Mesenteric fat pad (tissue), 1 donor: ENCODE measurements around the gene LRRC56. TPM values are rescaled to one million over a fixed set of nuclear protein-coding genes. Genes with fewer than 3 reads are reported as not detected.

Experiments used
- DNase-seq: peaks from one replicate; pipeline ENCODE4 v3.0.0-alpha.2; 2020; ENCODE audit warnings: low spot score
- total RNA-seq: library from RNA; stranded (reverse); fragmentation: NEBNext Ultra II Directional; extraction: Animal tissue kit (Norgen Biotek cat#: 25700); gene quantifications from one replicate; pipeline ENCODE4 v1.2.1, GENCODE V29; 2021
- donor health status: DM: yes; HTN: yes; CAD: no.

The LRRC56 gene
- total RNA-seq, 1 donor from 2014 or later = 0.71 TPM

DNA sequence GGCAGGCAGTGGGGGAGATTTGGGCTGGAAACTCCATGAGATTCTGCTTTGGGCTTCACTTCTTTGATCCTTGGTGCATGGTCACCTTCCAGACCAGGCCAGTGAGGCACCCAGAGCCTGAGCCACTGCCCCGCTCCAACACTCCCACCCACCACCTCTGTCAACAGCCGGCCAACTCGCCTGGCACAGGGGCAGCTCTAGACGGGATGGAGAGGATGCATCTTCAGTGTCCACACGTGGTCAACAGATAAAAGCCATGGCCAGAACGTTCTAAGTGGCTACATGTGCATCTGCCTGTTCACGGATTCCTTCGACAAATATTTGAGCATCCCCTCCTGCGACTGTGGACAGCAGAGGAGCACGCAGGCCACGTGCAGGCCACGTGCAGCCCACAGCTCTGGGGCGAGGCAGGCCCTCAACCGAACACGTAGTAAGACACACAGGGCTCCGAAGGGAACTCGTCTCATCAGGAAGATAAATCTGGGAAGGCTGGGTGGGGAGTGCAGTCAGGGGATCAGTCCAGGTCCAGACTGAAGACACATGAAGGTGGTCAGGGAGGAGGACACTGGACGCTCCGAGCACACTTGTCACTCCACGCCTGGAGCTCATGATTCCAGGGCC lies 1.2 kb downstream of the LRRC56 start:
- DNase-seq = no peak

DNA sequence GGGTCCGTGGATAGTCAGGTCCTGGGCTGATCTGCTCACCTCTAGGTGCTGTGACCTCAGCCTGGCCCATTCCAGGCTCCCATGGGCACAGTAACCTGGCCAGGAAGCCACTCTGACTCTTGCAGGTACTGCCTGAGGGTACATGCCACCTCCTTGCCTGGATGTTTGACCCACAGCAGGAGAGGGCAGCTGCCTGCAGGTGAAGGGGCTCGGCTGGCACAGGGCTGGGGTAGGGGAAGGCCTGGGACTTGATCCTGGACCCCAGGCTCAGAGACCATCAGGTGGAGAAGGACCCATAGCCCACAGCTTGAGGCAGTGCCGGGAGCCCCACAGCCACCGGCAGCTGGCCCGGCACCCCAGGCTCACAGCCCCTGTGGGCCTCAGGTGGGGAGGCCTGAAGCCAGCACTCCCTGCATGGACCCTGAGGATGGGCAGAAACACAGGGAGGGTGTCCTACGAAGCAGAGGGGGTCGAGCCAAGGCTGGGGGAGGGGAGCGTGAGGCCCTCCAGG lies 2.7 kb downstream of the LRRC56 start:
- no peak for DNase-seq

DNA sequence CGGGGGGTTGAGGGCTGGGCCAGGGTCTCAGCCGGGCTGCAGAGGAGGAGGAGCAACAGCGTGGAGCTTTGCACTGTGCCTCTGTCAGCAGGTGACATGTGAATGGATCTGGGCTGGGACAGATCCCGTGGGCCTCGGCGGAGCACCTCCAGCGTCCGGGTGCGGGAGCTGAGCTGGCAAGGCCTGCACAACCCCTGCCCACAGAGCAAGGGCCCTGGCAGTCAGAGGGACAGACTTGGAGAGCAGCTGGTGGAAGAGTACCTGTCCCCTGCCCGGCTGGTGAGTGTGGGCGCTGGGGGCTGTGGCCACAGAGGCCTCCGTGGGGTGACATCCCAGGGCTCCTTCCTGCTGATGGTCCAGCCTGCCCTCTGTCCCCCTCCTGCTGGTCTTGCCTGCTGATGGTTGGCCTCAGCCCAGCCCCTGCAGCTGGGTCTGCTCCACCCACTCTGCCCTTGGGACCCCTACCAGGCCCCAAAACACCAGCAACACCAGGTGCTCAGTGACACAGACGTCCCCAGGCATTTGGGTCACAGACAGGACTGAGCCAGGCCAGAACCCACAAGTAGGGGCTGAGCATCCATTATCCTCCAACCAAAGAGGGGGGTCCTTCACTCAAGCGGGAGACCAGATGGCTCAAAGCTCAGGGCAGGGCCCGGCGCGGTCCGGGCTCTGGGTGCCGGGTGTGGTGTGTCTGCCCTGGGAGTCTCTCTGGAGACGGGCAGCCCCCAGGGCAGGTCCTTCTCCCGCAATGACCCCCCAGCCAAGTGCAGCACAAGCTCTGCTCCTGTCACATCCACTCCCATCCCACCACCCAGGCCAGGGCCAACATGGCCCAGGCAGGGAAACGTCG lies 3.5 kb downstream of the LRRC56 start:
- no peak for DNase-seq

DNA sequence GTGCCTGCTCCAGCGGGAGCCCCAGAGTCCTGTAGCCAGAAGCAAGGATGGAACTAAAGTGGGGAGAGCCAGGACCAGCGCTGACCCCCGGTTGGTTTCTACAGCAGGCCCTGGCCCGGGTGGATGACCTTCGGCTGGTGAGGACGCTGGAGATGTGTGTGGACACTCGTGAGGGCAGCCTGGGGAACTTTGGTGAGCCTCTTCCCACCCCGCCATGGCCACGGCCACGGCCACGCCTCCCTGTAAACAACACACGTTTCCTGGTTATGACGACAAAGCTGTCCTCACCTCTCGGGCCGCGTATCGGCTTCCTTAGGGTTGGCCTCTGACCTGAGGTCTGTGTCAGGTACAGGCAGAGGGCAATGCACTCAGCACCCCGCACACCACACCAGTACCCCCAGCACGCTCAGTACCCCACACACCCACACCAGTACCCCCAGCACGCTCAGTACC lies 4.1 kb downstream of the LRRC56 start:
- DNase-seq = no peak

DNA sequence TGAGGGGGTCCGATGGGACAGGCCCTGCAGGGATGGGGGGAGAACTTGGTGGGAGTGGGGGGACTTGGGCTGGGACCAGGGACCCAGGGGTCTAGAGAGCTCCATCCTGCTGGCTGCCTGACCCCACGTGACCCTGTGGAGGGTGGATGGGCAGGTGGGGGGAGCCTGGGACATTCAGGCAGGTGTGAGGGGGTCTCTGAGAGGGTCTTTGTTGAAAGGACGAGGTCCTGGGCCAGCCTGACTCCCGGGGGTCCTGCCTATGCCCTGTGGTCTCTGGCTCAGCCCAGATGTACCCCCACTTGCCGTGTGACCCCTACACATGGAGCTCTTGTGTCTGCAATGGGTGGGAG lies 7.5 kb downstream of the LRRC56 start:
- no peak for DNase-seq

DNA sequence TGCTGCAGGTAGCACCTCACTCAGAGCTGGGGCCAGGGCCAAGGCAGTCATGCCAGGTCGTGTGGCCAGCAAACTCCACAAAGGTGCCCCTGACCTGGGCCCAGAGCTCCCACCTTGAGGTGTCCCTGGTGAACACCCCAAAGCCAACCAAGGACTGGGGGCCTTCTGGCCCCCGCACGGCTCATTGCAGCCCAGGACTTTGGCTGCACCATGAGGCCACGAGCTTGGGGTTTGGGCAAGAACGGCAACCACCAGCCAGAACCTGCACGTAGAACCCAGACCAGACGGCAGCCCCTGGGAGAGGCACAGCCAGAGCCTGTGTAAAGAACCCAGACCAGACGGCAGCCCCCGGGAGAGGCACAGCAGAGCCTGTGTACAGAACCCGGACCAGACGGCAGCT lies 7.8 kb downstream of the LRRC56 start:
- no peak for DNase-seq

DNA sequence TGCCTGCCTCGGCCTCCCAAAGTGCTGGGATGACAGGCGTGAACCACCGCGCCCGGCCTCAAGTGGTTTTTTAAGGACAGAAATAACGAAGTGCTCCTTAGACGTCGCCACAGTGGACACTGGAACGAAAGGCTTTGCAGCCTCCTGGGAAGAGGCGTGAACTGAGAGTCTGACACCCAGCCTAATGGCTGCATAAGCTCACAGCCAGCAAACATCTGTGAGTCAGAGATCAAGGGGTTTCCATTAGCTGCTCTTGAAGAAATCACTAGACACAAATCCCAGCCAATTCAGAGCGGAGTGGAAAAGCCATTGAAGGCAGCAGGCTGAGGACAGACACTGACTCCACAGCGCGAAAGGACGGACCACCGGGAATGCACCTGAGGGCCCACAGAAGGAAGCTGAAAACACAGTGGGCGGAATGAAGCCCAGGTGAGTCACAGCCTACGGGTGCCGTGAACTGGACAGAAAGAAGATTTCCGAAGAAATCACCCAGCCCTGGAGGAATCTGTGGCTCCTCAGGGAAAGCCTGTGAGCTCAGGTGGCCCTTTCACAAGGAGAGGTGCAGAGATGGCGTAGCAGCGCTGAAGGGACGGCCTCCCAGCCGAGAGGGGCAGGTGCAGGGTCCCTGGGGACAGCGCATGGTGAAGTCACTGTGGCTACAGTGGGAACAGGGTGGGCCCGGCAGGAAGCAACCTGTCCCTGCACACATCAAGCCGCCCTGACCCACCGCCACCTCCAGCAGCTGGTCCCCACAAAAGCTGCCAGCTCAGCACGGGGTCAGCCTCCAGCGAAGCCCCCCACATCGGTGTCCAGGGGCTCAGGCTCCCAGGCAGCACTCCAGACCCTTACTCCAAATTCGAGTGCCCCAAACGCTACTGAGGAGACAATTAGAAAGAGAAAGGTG lies 11.6 kb downstream of the LRRC56 start:
- no peak for DNase-seq

DNA sequence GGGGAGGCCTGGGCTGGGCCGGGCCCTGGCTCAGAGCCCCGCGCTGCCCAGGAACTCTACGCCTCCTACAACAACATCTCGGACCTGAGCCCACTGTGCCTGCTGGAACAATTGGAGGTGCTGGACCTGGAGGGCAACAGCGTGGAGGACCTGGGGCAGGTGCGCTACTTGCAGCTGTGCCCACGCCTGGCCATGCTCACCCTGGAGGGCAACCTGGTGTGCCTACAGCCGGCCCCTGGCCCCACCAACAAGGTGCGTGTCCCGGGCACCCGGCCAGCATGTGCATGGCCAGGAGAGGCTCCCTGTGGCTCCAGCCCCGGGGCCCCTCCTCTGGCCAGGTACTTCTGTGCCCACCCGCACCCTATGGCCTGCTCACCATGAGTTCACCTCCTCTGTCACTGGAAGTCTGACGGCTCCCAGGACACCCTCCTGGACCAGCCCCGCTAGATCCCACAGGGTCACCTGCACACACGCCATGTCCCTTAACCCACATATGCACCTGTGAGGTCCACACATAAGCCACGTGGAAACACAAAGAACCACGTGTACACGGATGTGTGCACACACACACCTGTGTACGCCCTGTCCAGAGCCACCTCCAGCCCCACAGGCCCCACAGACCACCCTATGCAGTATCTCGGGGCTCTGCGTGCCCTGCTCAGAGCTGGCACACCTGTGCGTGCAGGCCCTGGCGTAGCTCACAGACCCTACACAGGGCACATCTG lies 12.9 kb downstream of the LRRC56 start:
- no peak for DNase-seq

DNA sequence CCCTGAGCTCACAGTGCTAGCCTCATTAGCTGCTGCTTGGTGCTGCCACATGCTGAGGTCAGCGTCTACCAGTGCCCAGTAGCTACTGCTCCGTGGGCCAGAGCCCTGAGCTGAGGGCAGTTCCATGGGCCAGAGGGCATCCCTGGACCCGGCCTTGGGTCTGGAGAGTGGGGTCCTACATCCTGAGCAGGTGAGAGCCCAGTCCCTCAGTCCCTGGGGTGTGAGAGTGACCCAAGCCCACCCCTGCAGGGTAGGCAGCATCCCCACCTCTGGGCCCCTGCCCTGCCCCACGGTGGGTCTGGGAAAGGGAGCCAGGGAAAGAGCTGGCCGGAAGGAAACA lies 13.4 kb downstream of the LRRC56 start:
- no peak for DNase-seq

DNA sequence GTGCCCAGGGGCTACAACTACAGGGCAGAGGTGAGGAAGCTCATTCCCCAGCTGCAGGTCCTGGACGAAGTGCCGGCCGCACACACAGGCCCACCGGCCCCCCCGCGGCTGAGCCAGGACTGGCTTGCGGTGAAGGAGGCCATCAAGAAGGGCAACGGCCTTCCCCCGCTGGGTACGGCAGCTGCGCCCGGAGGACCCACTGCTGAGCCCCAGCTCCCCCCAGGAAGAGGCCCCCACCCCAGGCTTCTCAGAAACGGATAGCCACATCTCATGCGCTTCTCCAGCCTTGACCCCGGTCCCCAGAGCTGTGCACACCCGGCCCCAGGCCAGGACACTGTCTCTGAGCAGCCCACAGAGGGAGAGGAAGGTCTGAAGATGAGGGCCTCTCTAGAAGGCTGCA lies 13.8 kb downstream of the LRRC56 start:
- DNase-seq = no peak

DNA sequence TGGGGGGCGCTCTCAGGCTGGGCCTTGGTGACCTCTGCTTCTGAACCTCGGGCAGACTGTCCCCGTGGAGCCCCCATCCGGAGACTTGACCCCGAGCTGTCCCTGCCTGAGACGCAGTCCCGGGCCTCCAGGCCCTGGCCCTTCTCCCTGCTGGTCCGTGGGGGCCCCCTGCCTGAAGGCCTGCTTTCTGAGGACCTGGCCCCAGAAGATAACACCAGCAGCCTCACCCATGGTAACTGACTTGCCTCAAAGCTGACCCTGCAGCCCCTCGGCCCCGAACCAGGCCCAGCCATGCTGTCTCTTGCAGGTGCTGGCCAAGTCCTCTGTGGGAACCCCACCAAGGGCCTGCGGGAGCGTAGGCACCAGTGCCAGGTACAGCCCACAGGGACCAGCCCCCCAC lies 14.3 kb downstream of the LRRC56 start:
- DNase-seq = no peak

DNA sequence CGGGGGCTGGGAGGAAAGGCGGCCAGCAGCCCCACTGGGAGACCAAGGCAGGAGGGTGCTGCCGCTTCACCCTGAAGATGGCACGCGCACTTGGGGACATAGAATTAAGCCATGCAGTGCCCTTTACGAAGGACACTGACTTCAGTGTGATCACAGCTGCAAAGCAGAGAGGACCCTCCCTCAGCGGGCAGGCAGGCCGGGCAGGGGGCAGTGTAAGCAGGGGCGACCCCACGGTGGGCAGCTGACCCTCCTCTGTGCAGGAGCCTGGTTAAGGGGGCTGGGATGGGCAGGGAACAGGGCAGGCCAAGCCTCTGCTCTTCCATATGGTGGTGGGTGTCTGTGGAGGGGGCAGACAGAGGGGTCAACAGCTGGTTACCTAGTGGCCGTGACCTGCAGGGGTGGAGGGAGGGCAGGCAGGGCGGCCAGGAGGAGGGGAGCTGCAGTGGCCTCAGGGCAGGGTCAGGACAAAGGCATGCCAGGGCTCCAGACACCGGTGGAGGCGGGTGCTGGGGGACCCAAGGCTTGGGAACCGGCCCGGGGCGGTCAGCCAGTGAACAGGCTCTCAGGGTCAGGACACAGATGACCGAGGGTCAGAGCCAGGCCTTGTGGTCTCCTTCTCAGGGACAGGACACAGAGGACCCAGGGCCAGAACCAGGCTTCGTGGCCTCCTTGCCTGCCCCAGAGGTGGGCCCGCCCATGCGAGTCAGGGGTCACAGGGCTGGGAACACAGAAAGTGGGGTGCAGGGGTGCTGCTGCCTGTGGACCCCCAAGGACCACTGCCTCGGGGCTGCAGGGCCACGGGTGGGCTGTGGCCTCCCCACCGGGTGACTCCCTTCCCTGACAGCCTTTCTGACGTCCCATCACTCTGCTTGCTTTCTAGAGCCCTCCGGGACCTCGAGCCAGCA lies 16.0 kb downstream of the LRRC56 start:
- no peak for DNase-seq

DNA sequence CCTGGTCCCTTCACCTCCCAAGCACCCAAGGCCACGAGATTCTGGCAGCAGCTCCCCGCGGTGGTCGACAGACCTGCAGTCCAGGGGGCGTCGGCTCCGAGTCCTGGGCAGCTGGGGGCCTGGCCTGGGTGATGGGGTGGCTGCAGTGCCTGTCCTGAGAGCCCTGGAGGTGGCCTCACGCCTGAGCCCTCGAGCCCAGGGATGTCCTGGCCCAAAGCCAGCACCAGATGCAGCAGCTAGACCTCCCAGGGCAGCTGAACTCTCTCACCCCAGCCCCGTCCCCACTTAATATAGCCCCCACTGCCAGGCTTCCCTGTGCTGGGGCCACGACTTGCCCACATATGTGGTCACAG lies 16.6 kb downstream of the LRRC56 start:
- DNase-seq = no peak

DNA sequence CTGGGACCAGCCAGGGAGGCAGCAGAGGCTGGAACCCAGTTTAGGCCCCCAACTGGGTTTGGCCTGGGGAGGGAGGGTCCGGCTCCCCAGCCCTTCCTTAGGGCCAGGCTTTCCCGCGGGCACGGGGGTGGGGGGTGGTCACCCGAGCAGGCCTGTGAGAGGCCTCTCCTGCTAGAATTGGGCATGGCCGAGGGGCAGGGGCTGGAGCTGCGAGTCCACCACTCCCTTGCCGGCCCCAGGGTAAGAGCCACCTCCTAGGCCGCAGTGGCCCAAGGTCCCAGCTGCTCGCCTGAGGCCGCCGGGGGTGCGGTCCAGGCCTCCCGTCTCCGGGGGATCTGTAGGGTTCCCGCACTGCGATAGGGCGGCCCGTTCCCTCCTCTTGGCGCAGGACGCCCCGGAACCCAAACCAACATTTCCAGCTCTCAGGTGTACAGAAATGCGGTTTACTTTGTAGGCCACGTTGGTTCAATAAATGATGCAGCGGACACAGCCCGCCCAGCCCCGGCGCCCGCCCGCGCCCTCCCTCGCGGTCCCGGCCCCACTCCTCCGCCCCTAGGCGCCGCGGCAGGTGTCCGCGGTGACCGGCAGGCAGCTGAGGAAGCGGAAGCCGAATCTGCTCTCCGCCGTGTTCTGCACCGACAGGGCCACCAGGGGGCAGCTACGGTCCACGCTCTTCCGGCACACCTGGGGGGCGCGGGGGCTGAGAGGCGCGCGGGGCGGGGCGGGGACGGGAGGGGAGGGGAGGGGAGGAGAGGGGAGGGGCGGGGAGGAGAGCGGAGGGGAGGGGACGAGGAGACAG lies 17.3 kb downstream of the LRRC56 start:
- no peak for DNase-seq

DNA sequence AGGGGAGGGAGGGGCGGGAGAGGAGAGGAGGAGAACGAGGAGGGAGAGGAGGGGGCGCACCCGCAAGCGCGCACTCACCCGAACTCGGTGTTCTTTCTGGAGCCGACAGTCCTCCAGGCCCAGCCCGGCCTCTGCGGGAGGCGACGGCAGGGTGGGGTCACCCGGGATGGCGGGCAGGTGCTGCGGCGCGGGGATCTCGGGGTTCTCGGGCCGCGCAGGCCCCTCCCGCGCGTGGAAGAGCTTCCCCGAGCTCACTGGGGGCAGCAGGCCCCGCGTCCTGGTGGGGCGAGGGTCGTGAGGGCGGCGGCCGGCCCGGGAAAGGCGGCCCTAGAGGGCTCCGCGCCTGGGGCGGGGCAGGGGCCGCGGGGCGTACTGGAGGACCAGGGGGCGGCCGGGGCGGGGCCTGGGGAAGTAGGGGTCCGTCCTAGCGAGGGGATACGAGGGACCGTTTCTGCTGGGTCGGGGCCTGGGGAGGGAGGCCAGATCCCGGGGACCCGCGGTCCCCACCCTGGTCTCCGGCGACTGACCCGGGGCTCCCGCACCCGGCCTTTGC lies 18.0 kb downstream of the LRRC56 start:
- no peak for DNase-seq

DNA sequence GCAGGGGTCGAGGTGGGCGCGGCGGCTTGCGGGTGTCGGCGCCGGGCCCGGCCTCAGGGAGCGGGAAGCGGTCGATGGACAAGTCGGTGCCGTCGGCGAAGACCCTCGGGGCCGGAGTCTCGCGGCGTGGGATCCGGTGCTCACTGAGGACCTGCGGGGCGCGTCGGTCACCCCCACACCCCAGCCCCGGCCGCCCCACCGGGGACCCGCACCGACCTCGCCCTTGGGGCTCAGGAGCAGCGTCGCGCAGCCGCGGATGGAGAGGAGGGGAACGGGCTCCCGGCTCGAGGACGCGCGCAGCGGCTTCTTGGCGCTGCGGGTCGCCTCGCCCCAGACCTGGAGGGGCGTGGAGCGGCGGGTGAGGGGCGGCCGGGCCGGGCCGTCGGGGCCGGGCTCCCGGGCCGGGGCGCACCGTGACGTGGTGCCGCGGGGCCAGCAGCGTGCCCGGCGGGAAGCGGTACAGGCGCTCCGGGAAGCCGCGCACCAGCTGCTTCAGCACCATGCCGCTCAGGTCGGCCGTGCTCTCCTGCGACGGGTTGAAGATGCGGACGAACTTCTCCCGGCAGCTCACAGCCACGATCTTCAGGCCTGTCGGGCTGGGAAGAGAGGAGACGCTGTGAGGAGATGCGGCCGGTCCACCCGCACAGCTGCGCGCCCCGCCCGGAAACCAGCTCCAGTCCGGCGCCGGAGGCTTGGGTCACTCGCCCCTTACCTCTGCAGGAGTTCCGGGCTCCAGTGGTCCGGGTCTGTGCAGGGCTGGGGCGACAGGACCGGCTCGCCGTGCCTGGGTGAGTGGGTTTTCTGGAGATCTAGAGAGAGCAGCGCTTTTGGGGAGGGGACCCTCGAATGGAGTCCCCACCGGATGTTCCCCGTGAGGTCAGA lies 18.7 kb downstream of the LRRC56 start:
- no peak for DNase-seq

DNA sequence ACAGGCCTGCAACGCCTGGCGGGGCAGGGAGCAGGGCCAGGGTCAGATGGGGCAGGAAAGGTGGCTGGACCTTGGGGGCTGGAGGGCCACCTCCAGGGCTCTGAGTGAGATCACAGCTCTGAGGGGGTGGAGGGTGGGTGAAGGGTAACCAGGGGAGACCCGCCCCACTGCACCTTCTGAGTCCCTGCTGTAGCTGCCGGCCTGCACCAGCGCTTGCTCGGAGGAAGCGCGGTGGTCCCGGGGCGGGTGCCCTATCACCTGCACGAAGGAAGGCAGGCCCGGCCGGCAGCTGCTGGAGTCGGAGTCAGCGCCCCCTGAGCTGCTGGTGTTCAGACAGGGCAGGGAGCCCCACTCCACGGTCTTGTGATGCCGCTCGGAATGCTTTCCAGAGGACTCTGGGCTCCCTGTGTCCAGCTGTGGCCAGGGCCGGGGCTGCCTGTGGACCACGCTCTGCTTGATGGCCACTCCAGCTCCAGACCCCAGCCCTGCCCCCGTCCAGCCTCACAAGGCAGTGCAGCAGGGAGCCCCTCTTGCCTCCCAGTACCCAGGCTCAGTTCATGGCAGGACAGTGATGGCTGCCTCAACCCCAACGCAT lies 19.4 kb downstream of the LRRC56 start:
- no peak for DNase-seq
